Astrocyte of the spinal cord (primary cell): Measurements from ENCODE around the gene ARHGAP28.

ENCODE experiments used
- DNase-seq: peaks from one replicate; pipeline ENCODE4 v3.0.0; 2011; ENCODE audit warnings: low read depth, low spot score
- H3K4me3 ChIP-seq: 2 replicates; pipeline ENCODE4 v1.5.1; 2011; ENCODE audit warnings: low read depth, mild to moderate bottlenecking, low read length, moderate library complexity
- in situ Hi-C: cut with HindIII; loops from 2 replicates; pipeline ENCODE4 v1.10.0; 2017; ENCODE audit warnings: low sequenced_read_pairs
- TF ChIP-seq, protein P1 (sequence below): IDR thresholded peaks from 2 replicates; pipeline ENCODE4 v1.5.1; 2012; ENCODE audit warnings: low read depth, mild to moderate bottlenecking, low read length, inconsistent platforms

The ARHGAP28 gene

DNA sequence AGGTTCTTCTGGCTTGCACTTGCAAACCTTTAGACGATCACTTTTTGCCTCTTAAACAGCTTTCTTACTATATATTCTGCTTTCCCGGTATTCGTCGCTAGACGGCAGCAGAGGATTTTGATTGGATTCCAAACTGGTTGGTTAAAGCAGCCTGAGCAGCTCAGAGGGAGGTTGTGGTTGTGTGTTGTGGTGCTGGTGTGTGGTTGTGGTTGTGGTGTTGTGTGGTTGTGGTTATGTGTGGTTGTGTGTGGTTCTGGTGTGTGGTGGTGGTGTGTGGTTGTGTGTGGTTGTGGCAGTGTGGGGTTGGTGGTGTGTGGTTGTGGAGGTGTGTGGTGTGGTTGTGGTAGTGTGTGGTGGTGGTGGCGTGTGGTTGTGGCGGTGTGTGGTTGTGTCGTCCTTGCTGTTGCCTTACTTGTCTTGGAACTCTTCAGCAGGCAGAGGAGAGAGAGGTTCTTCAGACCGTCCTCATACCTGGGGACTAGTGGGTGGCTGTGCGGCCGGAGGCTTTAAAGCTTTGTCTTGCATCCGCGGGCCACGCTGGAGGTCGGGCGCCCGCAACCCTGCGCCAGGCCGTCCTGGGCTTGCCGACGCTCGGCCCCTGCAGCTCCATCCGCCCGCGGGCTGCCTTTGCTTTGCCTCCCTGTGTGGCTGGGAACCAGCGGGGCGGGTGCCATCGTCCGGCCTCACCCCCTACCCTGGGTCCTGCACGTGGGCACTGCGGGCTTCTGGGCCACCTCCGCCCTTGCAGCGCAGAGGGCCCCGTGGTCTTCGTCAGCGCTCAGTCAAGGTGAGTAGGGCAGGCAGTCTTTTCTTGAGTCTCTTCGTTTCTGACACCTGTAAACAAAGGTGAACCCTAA is 190.8 kb downstream of the ARHGAP28 start:
- H3K4me3 ChIP-seq = no peak overlapping the region
- DNase-seq = peak; percentile 69
- TF ChIP-seq, protein P1, sequence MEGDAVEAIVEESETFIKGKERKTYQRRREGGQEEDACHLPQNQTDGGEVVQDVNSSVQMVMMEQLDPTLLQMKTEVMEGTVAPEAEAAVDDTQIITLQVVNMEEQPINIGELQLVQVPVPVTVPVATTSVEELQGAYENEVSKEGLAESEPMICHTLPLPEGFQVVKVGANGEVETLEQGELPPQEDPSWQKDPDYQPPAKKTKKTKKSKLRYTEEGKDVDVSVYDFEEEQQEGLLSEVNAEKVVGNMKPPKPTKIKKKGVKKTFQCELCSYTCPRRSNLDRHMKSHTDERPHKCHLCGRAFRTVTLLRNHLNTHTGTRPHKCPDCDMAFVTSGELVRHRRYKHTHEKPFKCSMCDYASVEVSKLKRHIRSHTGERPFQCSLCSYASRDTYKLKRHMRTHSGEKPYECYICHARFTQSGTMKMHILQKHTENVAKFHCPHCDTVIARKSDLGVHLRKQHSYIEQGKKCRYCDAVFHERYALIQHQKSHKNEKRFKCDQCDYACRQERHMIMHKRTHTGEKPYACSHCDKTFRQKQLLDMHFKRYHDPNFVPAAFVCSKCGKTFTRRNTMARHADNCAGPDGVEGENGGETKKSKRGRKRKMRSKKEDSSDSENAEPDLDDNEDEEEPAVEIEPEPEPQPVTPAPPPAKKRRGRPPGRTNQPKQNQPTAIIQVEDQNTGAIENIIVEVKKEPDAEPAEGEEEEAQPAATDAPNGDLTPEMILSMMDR = peak; percentile 90
- in situ Hi-C loops = no loop called here

DNA sequence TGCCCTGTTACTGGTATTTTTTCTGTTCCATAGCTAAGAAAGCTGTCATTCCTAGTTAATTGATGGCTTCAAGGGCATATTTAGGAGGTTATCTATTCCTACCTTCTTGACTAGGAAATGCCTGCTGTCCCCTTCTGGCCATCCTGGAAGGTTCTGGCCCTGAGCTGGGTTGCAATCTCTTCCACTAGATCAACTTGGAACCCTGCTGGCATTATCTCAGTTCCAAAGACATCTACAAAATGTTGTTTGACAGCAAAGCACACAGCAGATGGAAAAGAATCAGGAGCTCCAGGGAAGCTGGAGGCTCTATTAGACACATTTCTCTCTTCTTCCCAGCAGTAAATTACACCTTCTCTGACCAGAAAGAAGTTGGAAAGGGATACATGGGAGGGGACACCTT is 192.1 kb downstream of the ARHGAP28 start:
- in situ Hi-C loops = no loop called here
- no peak overlapping the region for H3K4me3 ChIP-seq
- TF ChIP-seq, protein P1 = no peak
- no peak for DNase-seq

DNA sequence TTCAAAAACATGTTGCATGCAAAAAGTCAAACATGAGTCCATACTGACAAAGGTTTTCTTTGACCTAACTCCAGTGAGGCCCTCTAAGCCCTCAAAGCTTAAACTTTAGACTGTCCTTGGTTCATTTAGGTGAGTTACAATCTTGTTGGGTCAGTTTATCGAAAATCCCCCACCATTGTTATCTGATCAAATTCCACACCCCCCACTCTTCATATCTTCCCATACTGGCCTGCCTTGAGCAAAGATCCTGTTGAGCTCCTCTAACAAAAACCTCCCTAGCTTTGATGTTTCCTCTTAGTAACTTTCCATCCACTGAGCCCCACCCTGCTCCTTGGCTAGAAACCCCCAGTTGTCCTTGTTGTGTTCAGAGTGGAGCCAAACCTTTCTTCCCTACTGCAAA is 193.7 kb downstream of the ARHGAP28 start:
- H3K4me3 ChIP-seq = no peak overlapping the region
- in situ Hi-C loops = no loop called here

DNA sequence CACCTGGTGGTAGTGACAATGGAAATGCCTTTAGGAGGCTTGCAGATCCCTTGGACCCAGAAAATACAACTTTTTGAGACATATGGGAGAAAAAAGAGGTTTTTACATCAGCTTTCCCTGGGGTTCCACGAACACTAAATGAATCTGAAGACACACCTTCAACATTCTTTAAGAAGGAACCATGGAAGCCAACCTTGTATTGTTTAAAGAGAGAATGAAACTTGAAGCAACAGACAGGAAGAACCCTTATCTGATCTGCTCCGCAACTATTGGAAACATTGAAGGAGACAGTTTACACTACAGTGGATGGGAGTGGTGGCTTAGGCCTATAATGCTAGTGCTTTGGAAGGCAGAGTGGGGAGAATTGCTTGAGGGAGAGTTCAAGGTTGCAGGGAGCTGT is 197.6 kb downstream of the ARHGAP28 start:
- no peak overlapping the region for H3K4me3 ChIP-seq
- TF ChIP-seq, protein P1 = no peak
- in situ Hi-C loops = no loop called here
- DNase-seq = no peak

More for the DNA sequence above, 193.7 kb downstream of the ARHGAP28 start:
- DNase-seq = no peak
- TF ChIP-seq, protein P1 = no peak

DNA sequence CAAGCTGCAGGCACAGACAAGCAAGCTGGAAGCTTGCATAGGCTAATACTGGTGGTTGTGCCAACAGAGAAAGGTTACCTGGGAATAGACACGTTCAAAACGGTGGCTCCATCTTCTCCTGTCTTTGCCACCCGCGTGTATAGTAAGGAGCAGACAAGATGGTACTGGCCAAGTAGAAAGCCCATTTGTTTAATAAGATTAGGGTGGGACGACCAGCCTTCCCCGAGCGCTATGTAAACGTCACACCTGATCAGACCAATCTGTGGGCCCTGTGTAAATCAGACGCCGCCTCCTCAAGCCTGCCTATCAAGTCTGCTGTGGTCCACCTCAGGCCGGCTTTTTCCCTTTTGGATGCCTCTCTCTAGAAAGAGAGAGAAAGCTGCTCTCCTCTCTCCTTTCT is 198.8 kb downstream of the ARHGAP28 start:
- in situ Hi-C loops = no loop called here
- TF ChIP-seq, protein P1 = no peak
- no peak overlapping the region for H3K4me3 ChIP-seq

DNA sequence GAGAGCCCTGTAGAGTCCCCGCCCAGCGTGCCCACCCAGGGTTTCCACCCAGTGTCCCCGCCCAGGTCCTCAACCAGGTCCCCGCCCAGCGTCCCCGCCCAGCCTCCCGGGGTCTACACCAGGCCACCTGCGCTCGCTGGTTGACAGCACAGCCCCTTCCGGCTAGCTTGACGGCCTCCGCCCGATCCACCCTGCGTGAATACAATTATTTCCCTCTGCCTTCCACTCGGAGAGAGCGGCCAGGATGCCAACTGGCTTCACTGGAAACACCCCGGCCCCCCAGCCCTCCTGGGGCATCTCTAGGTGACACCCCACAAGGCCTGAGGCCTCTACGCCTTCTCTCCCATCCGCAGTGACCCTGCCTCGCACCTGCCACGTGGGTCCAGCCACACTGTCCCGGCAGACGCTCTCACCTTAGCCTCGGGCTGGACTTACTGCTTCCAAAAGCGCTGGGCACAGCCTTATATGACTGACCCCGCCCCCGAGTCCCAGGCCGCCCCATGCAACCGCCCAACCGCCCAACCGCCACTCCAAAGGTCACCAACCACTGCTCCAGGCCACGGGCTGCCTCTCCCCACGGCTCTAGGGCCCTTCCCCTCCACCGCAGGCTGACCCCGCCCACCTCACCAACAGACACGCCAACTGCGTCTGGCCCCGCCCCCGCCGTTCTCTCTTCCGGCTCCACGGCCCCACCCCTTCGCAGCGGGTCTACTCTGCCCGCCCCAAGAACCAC is 200.0 kb downstream of the ARHGAP28 start:
- H3K4me3 ChIP-seq = no peak overlapping the region
- DNase-seq = no peak
- in situ Hi-C loops = no loop called here
- TF ChIP-seq, protein P1 = no peak

More for the DNA sequence above, 198.8 kb downstream of the ARHGAP28 start:
- no peak for DNase-seq
